ENCODE data around the gene PTPRM.

Gene PTPRM

GRCh38 chr18:8314124-8314523, 747.0 kb downstream of the PTPRM start:
- Histone ChIP-seq H3K4me3 (ENCODE audit: low read length) (no peak overlapping the region), H3K4me1 (ENCODE audit: control insufficient read depth, insufficient read depth, low read length) (no peaks in the 10 kb centered on the region), H3K9me3 (ENCODE audit: control insufficient read depth, insufficient read depth, low read length) (no peaks in the 10 kb centered on the region)

GRCh38 chr18:8319798-8320489, 752.8 kb downstream of the PTPRM start:
- no CpG with 5 or more reads among the region's 6 CpGs for WGBS (ENCODE audit: insufficient coverage, insufficient read length)
- no peak for DNase-seq (ENCODE audit: low read depth, low spot score)

More at GRCh38 chr18:8314124-8314523, 747.0 kb downstream of the PTPRM start:
- no peak for DNase-seq (ENCODE audit: low read depth, low spot score)
- Histone ChIP-seq H3K36me3 (ENCODE audit: control insufficient read depth, insufficient read depth, low read length) (no peaks in the 10 kb centered on the region), H3K27me3 (ENCODE audit: control insufficient read depth, insufficient read depth, low read length) (no peaks in the 10 kb centered on the region), H3K27ac (ENCODE audit: low read length) (no peak overlapping the region)
- no CpG with 5 or more reads among the region's 2 CpGs for WGBS (ENCODE audit: insufficient coverage, insufficient read length)

GRCh38 chr18:8322486-8322885, 755.4 kb downstream of the PTPRM start:
- Histone ChIP-seq H3K4me3 (ENCODE audit: low read length) (no peak overlapping the region), H3K4me1 (ENCODE audit: control insufficient read depth, insufficient read depth, low read length) (no peaks in the 10 kb centered on the region), H3K27me3 (ENCODE audit: control insufficient read depth, insufficient read depth, low read length) (no peaks in the 10 kb centered on the region), H3K36me3 (ENCODE audit: control insufficient read depth, insufficient read depth, low read length) (no peaks in the 10 kb centered on the region), H3K27ac (ENCODE audit: low read length) (no peak overlapping the region), H3K9me3 (ENCODE audit: control insufficient read depth, insufficient read depth, low read length) (no peaks in the 10 kb centered on the region)
- no CpG with 5 or more reads among the region's 2 CpGs for WGBS (ENCODE audit: insufficient coverage, insufficient read length)
- no peak for DNase-seq (ENCODE audit: low read depth, low spot score)

More at GRCh38 chr18:8319798-8320489, 752.8 kb downstream of the PTPRM start:
- Histone ChIP-seq H3K36me3 (ENCODE audit: control insufficient read depth, insufficient read depth, low read length) (no peaks in the 10 kb centered on the region), H3K27me3 (ENCODE audit: control insufficient read depth, insufficient read depth, low read length) (no peaks in the 10 kb centered on the region), H3K4me1 (ENCODE audit: control insufficient read depth, insufficient read depth, low read length) (no peaks in the 10 kb centered on the region), H3K27ac (ENCODE audit: low read length) (no peak overlapping the region), H3K4me3 (ENCODE audit: low read length) (no peak overlapping the region), H3K9me3 (ENCODE audit: control insufficient read depth, insufficient read depth, low read length) (no peaks in the 10 kb centered on the region)

GRCh38 chr18:8324343-8325065, 757.4 kb downstream of the PTPRM start:
- WGBS (ENCODE audit: insufficient coverage, insufficient read length), result no CpG with 5 or more reads among the region's 3 CpGs
- Histone ChIP-seq H3K27me3 (ENCODE audit: control insufficient read depth, insufficient read depth, low read length) (no peaks in the 10 kb centered on the region), H3K36me3 (ENCODE audit: control insufficient read depth, insufficient read depth, low read length) (no peaks in the 10 kb centered on the region), H3K9me3 (ENCODE audit: control insufficient read depth, insufficient read depth, low read length) (no peaks in the 10 kb centered on the region), H3K27ac (ENCODE audit: low read length) (no peak overlapping the region), H3K4me3 (ENCODE audit: low read length) (no peak overlapping the region), H3K4me1 (ENCODE audit: control insufficient read depth, insufficient read depth, low read length) (no peaks in the 10 kb centered on the region)
- DNase-seq (ENCODE audit: low read depth, low spot score), result no peak

GRCh38 chr18:8326763-8327394, 759.8 kb downstream of the PTPRM start:
- no peaks in the 10 kb centered on the region for H3K27me3 ChIP-seq (ENCODE audit: control insufficient read depth, insufficient read depth, low read length)
- DNase-seq (ENCODE audit: low read depth, low spot score), result no peak
- H3K9me3 ChIP-seq (ENCODE audit: control insufficient read depth, insufficient read depth, low read length), result no peaks in the 10 kb centered on the region
- H3K4me1 ChIP-seq (ENCODE audit: control insufficient read depth, insufficient read depth, low read length), result no peaks in the 10 kb centered on the region
- WGBS (ENCODE audit: insufficient coverage, insufficient read length), result no CpG with 5 or more reads among the region's 1 CpG
- no peak overlapping the region for H3K27ac ChIP-seq (ENCODE audit: low read length)
- H3K4me3 ChIP-seq (ENCODE audit: low read length), result no peak overlapping the region
- no peaks in the 10 kb centered on the region for H3K36me3 ChIP-seq (ENCODE audit: control insufficient read depth, insufficient read depth, low read length)

- H3K27ac ChIP-seq (ENCODE audit: low read length), result no peak overlapping the region
- H3K27me3 ChIP-seq (ENCODE audit: control insufficient read depth, insufficient read depth, low read length), result no peaks in the 10 kb centered on the region
- no peaks in the 10 kb centered on the region for H3K9me3 ChIP-seq (ENCODE audit: control insufficient read depth, insufficient read depth, low read length)
- DNase-seq (ENCODE audit: low read depth, low spot score), result no peak
- H3K4me1 ChIP-seq (ENCODE audit: control insufficient read depth, insufficient read depth, low read length), result no peaks in the 10 kb centered on the region
- no peak overlapping the region for H3K4me3 ChIP-seq (ENCODE audit: low read length)
- no peaks in the 10 kb centered on the region for H3K36me3 ChIP-seq (ENCODE audit: control insufficient read depth, insufficient read depth, low read length)
- no CpG with 5 or more reads among the region's 2 CpGs for WGBS (ENCODE audit: insufficient coverage, insufficient read length)
Observed at GRCh38 chr18:8328126-8328525, 761.0 kb downstream of the PTPRM start.

GRCh38 chr18:8329186-8329771, 762.2 kb downstream of the PTPRM start:
- Histone ChIP-seq H3K9me3 (ENCODE audit: control insufficient read depth, insufficient read depth, low read length) (no peaks in the 10 kb centered on the region), H3K4me3 (ENCODE audit: low read length) (no peak overlapping the region), H3K27me3 (ENCODE audit: control insufficient read depth, insufficient read depth, low read length) (no peaks in the 10 kb centered on the region), H3K27ac (ENCODE audit: low read length) (no peak overlapping the region), H3K4me1 (ENCODE audit: control insufficient read depth, insufficient read depth, low read length) (no peaks in the 10 kb centered on the region), H3K36me3 (ENCODE audit: control insufficient read depth, insufficient read depth, low read length) (no peaks in the 10 kb centered on the region)
- DNase-seq (ENCODE audit: low read depth, low spot score), result no peak
- WGBS (ENCODE audit: insufficient coverage, insufficient read length), result no CpG with 5 or more reads among the region's 5 CpGs

GRCh38 chr18:8330575-8330974, 763.5 kb downstream of the PTPRM start:
- no peak for DNase-seq (ENCODE audit: low read depth, low spot score)
- H3K9me3 ChIP-seq (ENCODE audit: control insufficient read depth, insufficient read depth, low read length), result no peaks in the 10 kb centered on the region
- no peak overlapping the region for H3K4me3 ChIP-seq (ENCODE audit: low read length)
- no peaks in the 10 kb centered on the region for H3K27me3 ChIP-seq (ENCODE audit: control insufficient read depth, insufficient read depth, low read length)
- WGBS (ENCODE audit: insufficient coverage, insufficient read length), result no CpG with 5 or more reads among the region's 10 CpGs
- no peaks in the 10 kb centered on the region for H3K36me3 ChIP-seq (ENCODE audit: control insufficient read depth, insufficient read depth, low read length)
- no peak overlapping the region for H3K27ac ChIP-seq (ENCODE audit: low read length)
- no peaks in the 10 kb centered on the region for H3K4me1 ChIP-seq (ENCODE audit: control insufficient read depth, insufficient read depth, low read length)

- Histone ChIP-seq H3K9me3 (ENCODE audit: control insufficient read depth, insufficient read depth, low read length) (no peaks in the 10 kb centered on the region), H3K36me3 (ENCODE audit: control insufficient read depth, insufficient read depth, low read length) (no peaks in the 10 kb centered on the region), H3K4me3 (ENCODE audit: low read length) (no peak overlapping the region), H3K27ac (ENCODE audit: low read length) (no peak overlapping the region), H3K4me1 (ENCODE audit: control insufficient read depth, insufficient read depth, low read length) (no peaks in the 10 kb centered on the region), H3K27me3 (ENCODE audit: control insufficient read depth, insufficient read depth, low read length) (no peaks in the 10 kb centered on the region)
- DNase-seq (ENCODE audit: low read depth, low spot score), result no peak
- 100% methylated on average over 2 of the region's 4 CpGs for WGBS (ENCODE audit: insufficient coverage, insufficient read length)
Observed at GRCh38 chr18:8332286-8332685, 765.2 kb downstream of the PTPRM start.

- no CpG with 5 or more reads among the region's 1 CpG for WGBS (ENCODE audit: insufficient coverage, insufficient read length)
Observed at GRCh38 chr18:8333961-8334360, 766.8 kb downstream of the PTPRM start.

More at GRCh38 chr18:8333961-8334360, 766.8 kb downstream of the PTPRM start:
- DNase-seq (ENCODE audit: low read depth, low spot score), result no peak
- Histone ChIP-seq H3K9me3 (ENCODE audit: control insufficient read depth, insufficient read depth, low read length) (no peaks in the 10 kb centered on the region), H3K27ac (ENCODE audit: low read length) (no peak overlapping the region), H3K4me3 (ENCODE audit: low read length) (no peak overlapping the region), H3K36me3 (ENCODE audit: control insufficient read depth, insufficient read depth, low read length) (no peaks in the 10 kb centered on the region), H3K27me3 (ENCODE audit: control insufficient read depth, insufficient read depth, low read length) (no peaks in the 10 kb centered on the region), H3K4me1 (ENCODE audit: control insufficient read depth, insufficient read depth, low read length) (no peaks in the 10 kb centered on the region)

Measured in iPS DF 6.9 (cell line).